HG03575 (cell line): ENCODE results near the gene KMT2A.
"Not testable (repeated sequence)": the region's sequence is repeated elsewhere in the genome, so short reads cannot be mapped to it uniquely, and the experiment has no call there.

Experiments
- ATAC-seq: cut with Tn5 transposase; IDR thresholded peaks from one replicate; pipeline ENCODE4 v1.9.1; 2021; ENCODE audit not compliant: unreplicated experiment, insufficient number of reproducible peaks, low FRiP score; ENCODE audit errors: extremely low read depth

The KMT2A gene

DNA sequence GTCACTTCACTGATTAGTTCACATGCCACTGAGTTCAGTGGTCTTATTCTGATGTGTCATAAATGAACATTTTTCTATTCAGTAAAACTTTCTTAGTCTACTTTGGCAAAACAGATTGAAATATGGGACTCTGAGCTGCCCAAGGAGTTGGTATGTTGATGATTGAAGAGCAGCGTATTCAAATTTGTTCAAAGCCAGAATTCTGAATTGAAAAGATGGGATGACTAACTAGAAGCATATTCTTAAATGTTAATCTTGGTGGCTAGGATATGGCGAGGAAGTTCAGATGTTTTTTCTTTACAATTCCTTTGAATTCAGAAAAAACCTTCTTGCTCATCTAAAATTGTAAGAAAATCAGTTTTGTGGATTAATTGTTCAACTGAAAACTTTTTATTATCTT is 34.7 kb downstream of the KMT2A start:
- ATAC-seq: no peak

GRCh38 chr11:118473537-118473936 is 37.2 kb downstream of the KMT2A start:
- no peak for ATAC-seq

GRCh38 chr11:118476676-118477075 is 40.4 kb downstream of the KMT2A start:
- ATAC-seq: no peak

- ATAC-seq: not testable (repeated sequence)
These were observed 44.9 kb downstream of the KMT2A start for GRCh38 chr11:118481238-118481637.

GRCh38 chr11:118484405-118484804 is 48.1 kb downstream of the KMT2A start:
- ATAC-seq: no peak

DNA sequence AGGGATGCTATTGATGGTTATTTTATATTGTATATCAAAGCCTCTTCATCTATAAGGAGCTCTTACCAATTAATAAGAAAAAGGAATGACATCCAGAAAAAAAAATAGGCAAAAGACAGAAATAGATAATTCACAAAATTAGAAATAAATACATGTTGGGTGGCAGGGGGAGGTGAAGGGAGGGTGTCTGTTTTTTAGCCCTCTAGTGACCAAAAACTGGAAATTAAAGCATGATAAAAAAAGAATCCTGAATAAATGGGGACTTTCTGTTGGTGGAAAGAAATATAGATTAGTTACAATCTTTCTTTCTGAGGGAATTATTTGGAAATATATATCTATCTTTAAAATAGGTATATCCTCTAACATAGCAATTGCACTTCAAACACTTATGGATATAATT is 49.0 kb downstream of the KMT2A start:
- no peak for ATAC-seq

GRCh38 chr11:118488480-118489109 is 52.3 kb downstream of the KMT2A start:
- no peak for ATAC-seq

DNA sequence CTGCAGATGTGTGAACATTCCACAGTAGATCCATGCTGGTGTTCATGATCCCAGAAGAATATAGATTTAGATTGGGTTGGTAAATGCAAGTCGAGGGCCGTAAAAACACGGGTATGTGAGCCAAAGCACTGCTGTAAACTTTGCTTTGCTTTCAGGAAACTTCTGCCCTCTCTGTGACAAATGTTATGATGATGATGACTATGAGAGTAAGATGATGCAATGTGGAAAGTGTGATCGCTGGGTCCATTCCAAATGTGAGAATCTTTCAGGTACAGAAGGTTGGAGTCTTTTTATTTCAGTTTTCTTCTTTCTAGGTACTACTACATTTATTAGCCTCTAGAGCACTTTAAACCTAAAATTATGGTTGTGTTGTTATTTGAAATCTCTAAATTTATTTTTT is 54.7 kb downstream of the KMT2A start:
- ATAC-seq: no peak

DNA sequence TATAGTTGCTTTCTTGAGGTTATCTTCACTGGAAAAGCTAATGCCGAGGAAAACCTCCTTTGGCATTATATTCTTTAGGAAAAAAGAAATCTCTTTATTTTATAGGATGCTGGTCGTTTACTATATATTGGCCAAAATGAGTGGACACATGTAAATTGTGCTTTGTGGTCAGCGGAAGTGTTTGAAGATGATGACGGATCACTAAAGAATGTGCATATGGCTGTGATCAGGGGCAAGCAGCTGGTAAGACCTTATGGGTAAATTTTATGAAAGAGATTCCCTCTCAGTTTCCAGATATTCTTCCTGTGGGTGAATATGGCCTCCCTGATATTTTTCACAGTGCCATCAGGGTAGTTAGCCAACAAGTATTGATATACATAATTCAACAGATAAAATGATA is 61.5 kb downstream of the KMT2A start:
- no peak for ATAC-seq

GRCh38 chr11:118503216-118503615 is 66.9 kb downstream of the KMT2A start:
- no peak for ATAC-seq

DNA sequence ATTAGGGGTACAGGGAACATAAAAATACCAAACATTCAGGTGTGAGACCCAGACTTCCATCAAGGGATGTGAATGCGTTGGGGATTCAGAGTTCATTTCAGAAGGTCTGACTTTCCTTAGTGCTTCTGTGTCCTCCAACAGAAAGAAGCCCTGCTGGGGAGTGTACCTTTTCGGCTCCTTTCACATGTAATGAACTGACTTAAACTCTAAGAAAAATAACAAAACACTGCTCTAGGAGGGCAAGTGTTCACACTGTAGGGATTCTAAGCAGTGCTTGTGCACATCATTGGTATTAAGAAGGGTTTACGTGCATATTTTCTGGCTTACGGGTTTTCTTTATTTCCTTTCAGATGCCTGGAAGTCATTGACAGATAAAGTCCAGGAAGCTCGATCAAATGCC is 75.3 kb downstream of the KMT2A start:
- ATAC-seq: no peak

GRCh38 chr11:118514103-118514502 is 77.8 kb downstream of the KMT2A start:
- ATAC-seq: no peak

DNA sequence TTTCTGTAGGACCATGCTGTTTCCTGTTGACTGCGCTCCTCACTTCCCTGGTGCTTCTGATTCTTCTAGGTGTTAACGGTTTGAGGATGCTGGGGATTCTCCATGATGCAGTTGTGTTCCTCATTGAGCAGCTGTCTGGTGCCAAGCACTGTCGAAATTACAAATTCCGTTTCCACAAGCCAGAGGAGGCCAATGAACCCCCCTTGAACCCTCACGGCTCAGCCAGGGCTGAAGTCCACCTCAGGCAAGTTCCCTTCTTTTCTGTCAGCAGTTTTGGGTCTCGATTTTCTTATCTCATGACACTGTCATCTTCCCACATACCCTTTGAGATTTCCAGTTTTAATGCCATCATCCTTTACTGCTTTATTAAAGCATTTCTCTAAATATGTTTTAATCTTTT is 83.3 kb downstream of the KMT2A start:
- no peak for ATAC-seq

GRCh38 chr11:118521892-118522311 is 85.6 kb downstream of the KMT2A start:
- ATAC-seq: no peak

DNA sequence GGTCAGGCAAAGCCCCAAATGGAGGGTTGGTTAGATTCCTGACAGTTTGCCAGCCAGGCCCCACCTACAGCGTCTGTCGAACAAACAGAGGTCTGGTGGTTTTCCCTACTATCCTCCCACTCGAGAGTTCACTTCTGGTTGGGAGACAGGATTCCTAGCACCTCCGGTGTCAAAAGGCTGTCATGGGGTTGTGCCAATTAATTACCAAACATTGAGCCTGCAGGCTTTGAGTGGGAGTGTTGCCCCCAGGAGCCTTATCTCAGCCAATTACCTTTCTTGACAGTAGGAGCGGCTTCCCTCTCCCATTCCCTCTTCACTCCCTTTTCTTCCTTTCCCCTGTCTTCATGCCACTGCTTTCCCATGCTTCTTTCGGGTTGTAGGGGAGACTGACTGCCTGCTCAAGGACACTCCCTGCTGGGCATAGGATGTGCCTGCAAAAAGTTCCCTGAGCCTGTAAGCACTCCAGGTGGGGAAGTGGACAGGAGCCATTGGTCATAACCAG is 86.3 kb downstream of the KMT2A start:
- no peak for ATAC-seq

GRCh38 chr11:118524356-118524755 is 88.1 kb downstream of the KMT2A start:
- no peak for ATAC-seq

DNA sequence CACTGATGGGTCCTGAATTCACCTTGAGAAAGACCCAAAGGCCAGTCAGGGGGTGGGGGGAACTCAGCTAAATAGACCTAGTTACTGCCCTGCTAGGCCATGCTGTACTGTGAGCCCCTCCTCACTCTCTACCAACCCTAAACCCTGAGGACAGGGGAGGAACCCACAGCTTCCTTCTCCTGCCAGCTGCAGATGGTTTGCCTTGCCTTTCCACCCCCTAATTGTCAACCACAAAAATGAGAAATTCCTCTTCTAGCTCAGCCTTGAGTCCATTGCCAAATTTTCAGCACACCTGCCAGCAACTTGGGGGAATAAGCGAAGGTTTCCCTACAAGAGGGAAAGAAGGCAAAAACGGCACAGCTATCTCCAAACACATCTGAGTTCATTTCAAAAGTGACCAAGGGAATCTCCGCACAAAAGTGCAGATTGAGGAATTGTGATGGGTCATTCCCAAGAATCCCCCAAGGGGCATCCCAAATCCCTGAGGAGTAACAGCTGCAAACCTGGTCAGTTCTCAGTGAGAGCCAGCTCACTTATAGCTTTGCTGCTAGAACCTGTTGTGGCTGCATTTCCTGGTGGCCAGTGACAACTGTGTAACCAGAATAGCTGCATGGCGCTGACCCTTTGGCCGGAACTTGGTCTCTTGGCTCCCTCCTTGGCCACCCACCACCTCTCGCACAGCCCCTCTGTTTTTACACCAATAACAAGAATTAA is 88.6 kb downstream of the KMT2A start:
- no peak for ATAC-seq

DNA sequence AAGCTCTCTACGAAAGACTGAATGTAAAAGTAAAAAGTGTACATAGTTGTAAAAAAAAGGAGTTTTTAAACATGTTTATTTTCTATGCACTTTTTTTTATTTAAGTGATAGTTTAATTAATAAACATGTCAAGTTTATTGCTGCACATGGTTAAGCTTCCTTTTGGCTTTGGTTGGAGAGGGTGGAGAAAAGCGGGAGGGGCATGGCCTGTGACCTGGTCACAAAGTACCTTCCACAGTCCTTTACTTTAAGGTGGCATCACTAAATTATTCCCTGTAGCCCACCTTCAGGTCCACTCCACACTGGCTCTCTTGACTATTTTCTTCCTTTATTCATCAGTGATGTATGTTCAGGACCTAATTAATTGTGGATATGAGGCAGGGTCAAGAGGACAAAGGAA is 90.4 kb downstream of the KMT2A start:
- no peak for ATAC-seq

- no peak for ATAC-seq
These were observed 90.8 kb downstream of the KMT2A start, which contains the start of gene TTC36 for GRCh38 chr11:118527109-118527508. TSS of gene TTC36 (plus strand) at chr11:118527474. CDS start at chr11:118527495, 21 bp downstream.

DNA sequence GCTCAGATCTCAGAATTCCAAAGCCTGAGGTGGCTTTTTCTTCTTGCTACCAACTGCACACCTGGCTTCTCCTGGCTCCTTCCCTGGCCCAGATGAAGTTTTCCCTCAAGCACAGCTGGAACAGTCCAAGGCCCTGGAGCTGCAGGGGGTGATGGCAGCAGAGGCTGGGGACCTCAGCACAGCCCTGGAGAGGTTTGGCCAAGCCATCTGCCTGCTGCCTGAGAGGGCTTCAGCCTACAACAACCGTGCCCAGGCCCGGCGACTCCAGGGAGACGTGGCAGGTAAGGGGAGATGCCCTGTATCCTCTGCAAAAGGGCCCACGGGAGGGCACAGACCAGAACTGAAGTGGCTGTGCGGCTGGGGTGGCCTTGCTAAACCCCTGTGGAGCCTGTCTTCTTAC is 92.2 kb downstream of the KMT2A start:
- no peak for ATAC-seq
